ENCODE results near the gene ACSL5. TPM values are rescaled to one million over a fixed set of nuclear protein-coding genes. Genes with fewer than 3 reads are reported as not detected.

Gene ACSL5
- total and polyA plus RNA-seq, 2 donors (not counting 1 experiment from before 2014, with no cell fraction given) = 1.7 to 6.6 TPM

DNA sequence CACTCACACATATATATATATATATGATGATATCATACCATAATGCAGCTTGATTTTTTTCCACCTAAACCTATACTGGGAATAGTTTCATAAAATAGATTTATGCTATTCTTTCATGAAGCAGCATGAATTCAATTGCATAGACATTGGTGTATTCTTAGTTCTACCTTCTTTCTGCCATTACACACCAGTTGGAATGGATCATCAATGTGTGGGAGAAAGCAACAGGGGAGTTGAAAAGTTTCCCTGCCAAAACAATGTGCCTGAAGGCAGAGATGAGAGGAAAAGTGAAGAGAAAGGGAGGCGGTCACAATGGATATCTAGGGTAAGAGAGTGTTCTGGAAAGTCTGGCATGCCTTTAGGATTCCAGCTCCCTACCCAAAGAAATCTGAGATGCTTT lies 25.2 kb upstream of the ACSL5 start:
- H4K20me1 ChIP-seq (ENCODE audit: control insufficient read depth, extremely low read depth, insufficient read depth, low read length) = no peaks in the 10 kb centered on the region
- H3K9me3 ChIP-seq (ENCODE audit: control insufficient read depth, insufficient read depth, low read depth, low read length) = no peaks in the 10 kb centered on the region
- H3K9ac ChIP-seq (ENCODE audit: insufficient read depth, low read length) = no peak overlapping the region
- H3K4me1 ChIP-seq (ENCODE audit: control insufficient read depth, extremely low read depth, insufficient read depth, low read length) = no peaks in the 10 kb centered on the region
- H3K27me3 ChIP-seq (ENCODE audit: control insufficient read depth, insufficient read depth, low read length) = no peaks in the 10 kb centered on the region
- H3K4me2 ChIP-seq (ENCODE audit: extremely low read depth, insufficient read depth, low read length) = no peak overlapping the region
- no peak for DNase-seq (ENCODE audit: low read depth in 2 of 2)
- no peak overlapping the region for H3K4me3 ChIP-seq (replicated peaks in 1 of 4; ENCODE audit: control extremely low read depth in 1 of 4, insufficient read depth in 1 of 4, low read depth in 3 of 4, low read length in 4 of 4)
- TF ChIP-seq CTCF (conservative IDR thresholded peaks at IDR 0.05 in 1 of 2, IDR thresholded peaks at IDR 0.05 in 1 of 2; ENCODE audit: low read depth in 1 of 2, low read length in 2 of 2) = no peak
- no peaks in the 10 kb centered on the region for H3K79me2 ChIP-seq (ENCODE audit: control insufficient read depth, insufficient read depth, low read length)
- no peak overlapping the region for H2AFZ ChIP-seq (ENCODE audit: low read length)
- no peaks in the 10 kb centered on the region for H3K36me3 ChIP-seq (ENCODE audit: control insufficient read depth, insufficient read depth, low read length)
- H3K27ac ChIP-seq (ENCODE audit: insufficient read depth, low read length) = no peak overlapping the region

DNA sequence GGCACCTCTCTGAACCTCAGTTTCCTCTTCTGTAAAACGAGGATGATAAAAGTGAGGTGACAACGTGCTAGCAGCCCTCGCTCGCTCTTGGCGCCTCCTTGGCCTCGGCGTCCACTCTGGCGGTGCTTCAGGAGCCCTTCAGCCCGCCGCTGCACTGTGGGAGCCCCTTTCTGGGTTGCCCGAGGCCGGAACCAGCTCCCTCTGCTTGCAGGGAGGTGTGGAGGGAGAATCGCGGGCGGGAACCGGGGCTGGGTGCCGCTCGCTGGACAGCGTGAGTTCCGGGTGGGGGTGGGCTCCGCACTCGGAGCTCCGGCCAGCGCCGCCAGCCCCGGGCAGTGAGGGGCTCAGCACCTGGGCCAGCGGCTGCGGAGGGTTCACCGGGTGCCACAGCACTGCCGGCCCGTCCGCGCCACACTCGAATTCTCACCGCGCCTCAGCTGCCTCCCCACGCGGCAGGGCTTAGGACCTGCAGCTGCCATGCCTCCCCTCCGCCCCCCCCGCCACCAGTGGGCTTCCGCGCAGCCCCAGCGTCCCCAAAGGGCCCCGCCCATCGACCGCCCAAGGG lies 24.3 kb upstream of the ACSL5 start:
- H3K36me3 ChIP-seq (ENCODE audit: control insufficient read depth, insufficient read depth, low read length) = no peaks in the 10 kb centered on the region
- DNase-seq (ENCODE audit: low read depth in 2 of 2) = no peak
- no peak for TF ChIP-seq EZH2 (IDR thresholded peaks at IDR 0.05; ENCODE audit: low read length, missing control alignments)
- TF ChIP-seq CTCF (conservative IDR thresholded peaks at IDR 0.05 in 1 of 2, IDR thresholded peaks at IDR 0.05 in 1 of 2; ENCODE audit: low read depth in 1 of 2, low read length in 2 of 2) = no peak

DNA sequence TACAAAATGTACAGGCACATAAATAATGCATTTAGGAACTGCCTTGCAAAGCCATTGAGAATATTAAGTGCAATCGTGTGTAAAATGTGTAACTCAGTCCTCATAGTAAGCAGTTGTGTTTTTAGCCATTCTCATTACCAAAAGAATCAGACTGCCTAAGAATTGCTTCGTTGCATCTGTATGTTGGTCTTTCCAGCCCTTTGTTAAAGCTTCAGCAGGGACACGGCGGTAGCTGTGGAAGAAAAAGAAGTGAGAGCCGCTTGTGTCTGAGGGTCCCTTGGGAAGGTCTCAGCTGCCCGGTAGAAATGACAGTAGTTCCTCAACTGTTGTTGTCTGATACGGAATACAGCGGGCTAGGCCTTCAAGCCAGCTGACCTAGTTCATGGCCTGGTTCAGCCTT lies 22.8 kb upstream of the ACSL5 start:
- Histone ChIP-seq H3K9ac (ENCODE audit: insufficient read depth, low read length) (no peak overlapping the region), H3K36me3 (ENCODE audit: control insufficient read depth, insufficient read depth, low read length) (no peaks in the 10 kb centered on the region), H4K20me1 (ENCODE audit: control insufficient read depth, extremely low read depth, insufficient read depth, low read length) (no peaks in the 10 kb centered on the region), H3K4me1 (ENCODE audit: control insufficient read depth, extremely low read depth, insufficient read depth, low read length) (no peaks in the 10 kb centered on the region), H3K27ac (ENCODE audit: insufficient read depth, low read length) (no peak overlapping the region), H2AFZ (ENCODE audit: low read length) (no peak overlapping the region), H3K9me3 (ENCODE audit: control insufficient read depth, insufficient read depth, low read depth, low read length) (no peaks in the 10 kb centered on the region), H3K4me2 (ENCODE audit: extremely low read depth, insufficient read depth, low read length) (no peak overlapping the region), H3K4me3 (replicated peaks in 1 of 4; ENCODE audit: control extremely low read depth in 1 of 4, insufficient read depth in 1 of 4, low read depth in 3 of 4, low read length in 4 of 4) (no peak overlapping the region), H3K27me3 (ENCODE audit: control insufficient read depth, insufficient read depth, low read length) (no peaks in the 10 kb centered on the region), H3K79me2 (ENCODE audit: control insufficient read depth, insufficient read depth, low read length) (no peaks in the 10 kb centered on the region)
- DNase-seq (ENCODE audit: low read depth in 2 of 2) = no peak
- TF ChIP-seq CTCF (conservative IDR thresholded peaks at IDR 0.05 in 1 of 2, IDR thresholded peaks at IDR 0.05 in 1 of 2; ENCODE audit: low read depth in 1 of 2, low read length in 2 of 2) (no peak), EZH2 (IDR thresholded peaks at IDR 0.05; ENCODE audit: low read length, missing control alignments) (no peak)

More for the DNA sequence above, 24.3 kb upstream of the ACSL5 start:
- no peaks in the 10 kb centered on the region for H3K4me1 ChIP-seq (ENCODE audit: control insufficient read depth, extremely low read depth, insufficient read depth, low read length)
- H3K4me2 ChIP-seq (ENCODE audit: extremely low read depth, insufficient read depth, low read length) = no peak overlapping the region
- no peaks in the 10 kb centered on the region for H3K9me3 ChIP-seq (ENCODE audit: control insufficient read depth, insufficient read depth, low read depth, low read length)
- no peak overlapping the region for H3K9ac ChIP-seq (ENCODE audit: insufficient read depth, low read length)
- H4K20me1 ChIP-seq (ENCODE audit: control insufficient read depth, extremely low read depth, insufficient read depth, low read length) = no peaks in the 10 kb centered on the region
- no peak overlapping the region for H3K27ac ChIP-seq (ENCODE audit: insufficient read depth, low read length)
- no peaks in the 10 kb centered on the region for H3K27me3 ChIP-seq (ENCODE audit: control insufficient read depth, insufficient read depth, low read length)
- H2AFZ ChIP-seq (ENCODE audit: low read length) = no peak overlapping the region
- no peaks in the 10 kb centered on the region for H3K79me2 ChIP-seq (ENCODE audit: control insufficient read depth, insufficient read depth, low read length)
- H3K4me3 ChIP-seq (replicated peaks in 1 of 4; ENCODE audit: control extremely low read depth in 1 of 4, insufficient read depth in 1 of 4, low read depth in 3 of 4, low read length in 4 of 4) = no peak overlapping the region
